ENCODE measurements around the gene MGARP. TPM values are rescaled to one million over a fixed set of nuclear protein-coding genes. Genes with fewer than 3 reads are reported as not detected.

The MGARP gene
- total RNA-seq, 4 donors from 2014 or later, result 0.63 to 20.6 (median 7.5) TPM

- peak; percentile 82 for DNase-seq (ENCODE audit: low spot score)
- TF ChIP-seq CTCF (IDR thresholded peaks at IDR 0.05), result no peak
- ATAC-seq (ENCODE audit: low FRiP score), result peak; percentile 96
Observed at GRCh38 chr4:139301113-139301820, 21.2 kb upstream of the MGARP start, which contains the start of gene NAA15. Gene NAA15, plus strand, starts transcription at chr4:139301505. Its CDS starts 273 bp downstream, at chr4:139301778.

GRCh38 chr4:139300431-139301112 lies 20.5 kb upstream of the MGARP start:
- ATAC-seq (ENCODE audit: low FRiP score), result peak; percentile 65
- TF ChIP-seq CTCF (IDR thresholded peaks at IDR 0.05), result no peak

DNA sequence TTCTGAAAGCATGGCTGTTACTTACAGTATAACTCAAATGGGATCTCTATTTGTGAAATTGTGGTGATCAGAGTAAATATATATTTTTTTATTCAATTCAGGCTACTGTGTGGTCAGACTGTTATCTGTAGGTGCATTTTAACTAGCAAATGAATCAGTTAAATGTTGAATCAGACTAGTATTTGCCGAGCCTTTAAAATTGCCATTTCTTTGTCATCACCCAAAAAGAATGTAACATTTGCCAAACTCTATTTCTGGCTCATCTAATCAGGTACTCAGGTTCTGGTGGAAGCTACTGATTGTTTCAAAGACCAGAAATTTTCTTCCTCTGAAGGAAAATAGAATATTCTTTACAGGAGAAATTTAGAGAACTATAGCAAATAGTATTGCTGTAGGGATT lies 19.5 kb upstream of the MGARP start:
- no peak for TF ChIP-seq CTCF (IDR thresholded peaks at IDR 0.05)
- ATAC-seq (ENCODE audit: low FRiP score), result no peak
- DNase-seq (ENCODE audit: low spot score), result no peak

More at GRCh38 chr4:139300431-139301112, 20.5 kb upstream of the MGARP start:
- no peak for DNase-seq (ENCODE audit: low spot score)

DNA sequence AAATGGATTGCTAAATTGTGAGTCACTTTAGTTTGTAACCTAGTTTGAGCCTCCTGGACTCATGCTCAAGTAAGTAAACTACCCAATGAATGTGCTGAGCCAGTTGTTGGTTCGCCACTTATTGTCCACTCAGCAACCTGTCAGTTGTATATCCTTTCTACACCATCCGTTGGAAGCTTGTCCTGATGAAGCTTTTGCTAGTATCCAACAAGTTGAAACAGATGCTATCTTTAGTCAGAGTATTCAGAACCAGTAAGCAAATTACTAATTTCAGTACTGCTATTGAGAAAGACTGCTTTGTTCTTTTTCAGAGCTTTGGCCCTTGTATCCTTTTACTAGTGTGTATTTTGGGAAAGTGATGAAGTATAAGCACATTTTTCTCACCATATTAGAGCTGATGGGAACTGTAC lies 17.0 kb upstream of the MGARP start:
- no peak for ATAC-seq (ENCODE audit: low FRiP score)
- TF ChIP-seq CTCF (IDR thresholded peaks at IDR 0.05), result no peak

GRCh38 chr4:139295942-139296299 lies 15.9 kb upstream of the MGARP start:
- no peak for DNase-seq (ENCODE audit: low spot score)
- ATAC-seq (ENCODE audit: low FRiP score), result no peak
- TF ChIP-seq CTCF (IDR thresholded peaks at IDR 0.05), result no peak

More for the DNA sequence above, 17.0 kb upstream of the MGARP start:
- DNase-seq (ENCODE audit: low spot score), result no peak

DNA sequence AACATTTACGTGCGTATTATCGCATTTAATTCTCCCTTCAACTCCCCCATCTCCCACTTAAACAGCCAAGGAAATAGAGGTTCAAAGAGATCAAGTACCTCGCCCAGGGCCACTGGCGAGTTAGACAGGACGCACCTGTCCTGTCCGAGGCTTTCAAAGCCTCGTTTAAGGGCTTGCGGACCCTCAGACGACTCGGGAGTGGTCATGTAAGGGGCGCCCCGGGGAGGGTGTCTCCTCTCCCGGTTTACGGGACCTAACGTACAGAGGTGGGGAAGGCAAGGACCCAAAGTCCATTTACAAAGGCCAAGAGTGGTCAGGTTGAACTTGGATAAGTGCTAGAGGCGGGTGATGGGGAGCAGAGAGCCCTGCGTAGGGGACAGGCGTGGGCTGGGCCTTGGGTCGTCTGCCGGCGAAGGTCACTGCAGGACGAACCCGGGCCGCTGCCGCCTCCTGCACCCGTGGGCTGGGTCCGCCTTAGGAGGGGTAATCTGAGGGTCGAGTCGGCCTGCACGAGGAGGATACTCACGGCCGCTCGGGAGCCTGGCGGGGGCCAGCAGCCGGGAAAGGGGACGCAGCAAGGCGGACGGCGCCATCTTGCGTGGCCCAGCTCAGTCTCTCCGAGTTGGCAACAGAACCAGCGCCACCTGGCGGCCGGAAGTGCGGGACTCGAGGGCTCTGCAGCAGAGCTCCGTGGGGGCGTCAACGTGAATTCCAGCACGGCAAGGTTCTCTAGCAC lies 15.3 kb upstream of the MGARP start:
- ATAC-seq (ENCODE audit: low FRiP score), result peak; percentile 98
- DNase-seq (ENCODE audit: low spot score), result peak; percentile 100
- TF ChIP-seq CTCF (IDR thresholded peaks at IDR 0.05), result peak in 2 of 3 donors; percentile 21 to 97

Measured in omental fat pad (tissue), 4 donors.